Measurements from ENCODE around the gene ANKRD35. TPM values are rescaled to one million over a fixed set of nuclear protein-coding genes. Genes with fewer than 3 reads are reported as not detected.

ANKRD35 gene
- total RNA-seq, 1 experiment from 2014 or later: 0.25 TPM

Other genes starting within 250 kb of the ANKRD35 start
- 8.8 and 10.5 TPM in 2 replicates for gene PDZK1, start 178.5 kb downstream of the ANKRD35 start, total RNA-seq (2014; rRNA removed; shearing (Covaris generic))
- gene CD160, start 166.4 kb downstream of the ANKRD35 start, total RNA-seq (2014; rRNA removed; shearing (Covaris generic)): not detected in 2 replicates
- gene RNF115, start 61.8 kb downstream of the ANKRD35 start, total RNA-seq (2014; rRNA removed; shearing (Covaris generic)): 15.1 and 17.9 TPM in 2 replicates
- 48.2 and 51.1 TPM in 2 replicates for gene POLR3C, start 61.7 kb downstream of the ANKRD35 start, total RNA-seq (2014; rRNA removed; shearing (Covaris generic))
- gene NUDT17, start 40.2 kb downstream of the ANKRD35 start, total RNA-seq (2014; rRNA removed; shearing (Covaris generic)): 3.1 and 3.2 TPM in 2 replicates
- 31.5 and 36.6 TPM in 2 replicates for gene PIAS3, start 26.8 kb downstream of the ANKRD35 start, total RNA-seq (2014; rRNA removed; shearing (Covaris generic))
- 0.57 and 0.94 TPM in 2 replicates for gene ITGA10, start 24.2 kb upstream of the ANKRD35 start, total RNA-seq (2014; rRNA removed; shearing (Covaris generic))
- 31.0 and 42.5 TPM in 2 replicates for gene PEX11B, start 32.9 kb upstream of the ANKRD35 start, total RNA-seq (2014; rRNA removed; shearing (Covaris generic))
- 305 and 317 TPM in 2 replicates for gene RBM8A, start 41.6 kb upstream of the ANKRD35 start, total RNA-seq (2014; rRNA removed; shearing (Covaris generic))
- gene LIX1L, start 72.2 kb upstream of the ANKRD35 start, total RNA-seq (2014; rRNA removed; shearing (Covaris generic)): 24.7 and 39.2 TPM in 2 replicates
- gene ANKRD34A, start 78.7 kb upstream of the ANKRD35 start, total RNA-seq (2014; rRNA removed; shearing (Covaris generic)): 0.59 and 1.7 TPM in 2 replicates
- 23.1 and 28.9 TPM in 2 replicates for gene POLR3GL, start 78.8 kb upstream of the ANKRD35 start, total RNA-seq (2014; rRNA removed; shearing (Covaris generic))
- gene TXNIP, start 110.7 kb upstream of the ANKRD35 start, total RNA-seq (2014; rRNA removed; shearing (Covaris generic)): 651 and 749 TPM in 2 replicates
- gene HJV, start 135.9 kb upstream of the ANKRD35 start, total RNA-seq (2014; rRNA removed; shearing (Covaris generic)): not detected in 2 replicates